A204.1 (cell line): ENCODE results near the gene FKBP8.
"Not testable (repeated sequence)": the region's sequence is repeated elsewhere in the genome, so short reads cannot be mapped to it uniquely, and the experiment has no call there.

Experiments
- FAIRE-seq: peaks from 2 replicates; lab custom pipeline; 2012; peaks lifted over from hg19 to GRCh38; lab: Jason Lieb, UNC

The FKBP8 gene

DNA sequence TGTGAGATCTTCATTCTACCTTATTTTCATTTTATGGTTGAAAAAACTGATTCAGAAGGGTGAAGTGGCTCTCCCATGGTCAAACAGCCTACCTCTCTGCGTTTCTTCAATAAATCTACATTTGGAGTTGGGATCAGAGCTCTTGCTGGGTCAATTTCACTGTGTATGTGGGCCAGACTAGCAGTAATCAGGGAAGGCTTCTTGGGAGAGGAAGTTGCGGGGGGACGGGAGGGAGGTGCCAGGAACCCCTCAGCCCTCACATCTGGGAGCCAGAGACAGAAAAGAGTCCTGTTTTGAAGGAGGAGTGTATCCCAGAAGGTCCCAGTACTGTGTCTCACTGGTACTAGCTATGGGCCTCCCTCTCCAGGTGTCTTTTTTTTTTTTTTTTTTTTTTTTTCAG lies 15.2 kb upstream of the FKBP8 start:
- FAIRE-seq: no peak

DNA sequence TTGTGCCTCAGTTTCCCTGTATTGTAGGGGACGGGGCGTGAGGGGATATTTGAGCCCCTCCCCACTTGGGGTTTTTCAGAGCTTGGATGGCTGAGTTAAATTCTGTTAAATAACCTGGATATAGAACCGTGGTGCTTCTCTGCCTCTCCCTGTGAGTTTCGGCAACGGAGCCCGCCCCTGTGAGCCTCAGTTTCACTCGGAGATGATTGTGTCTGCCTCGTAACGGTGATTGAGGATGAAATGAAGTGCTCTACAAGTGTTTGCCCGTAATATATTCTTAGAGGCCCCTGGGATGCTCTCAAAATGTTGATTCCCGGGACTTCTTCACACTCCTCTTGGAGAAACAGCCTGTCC lies 14.8 kb upstream of the FKBP8 start:
- FAIRE-seq: no peak

DNA sequence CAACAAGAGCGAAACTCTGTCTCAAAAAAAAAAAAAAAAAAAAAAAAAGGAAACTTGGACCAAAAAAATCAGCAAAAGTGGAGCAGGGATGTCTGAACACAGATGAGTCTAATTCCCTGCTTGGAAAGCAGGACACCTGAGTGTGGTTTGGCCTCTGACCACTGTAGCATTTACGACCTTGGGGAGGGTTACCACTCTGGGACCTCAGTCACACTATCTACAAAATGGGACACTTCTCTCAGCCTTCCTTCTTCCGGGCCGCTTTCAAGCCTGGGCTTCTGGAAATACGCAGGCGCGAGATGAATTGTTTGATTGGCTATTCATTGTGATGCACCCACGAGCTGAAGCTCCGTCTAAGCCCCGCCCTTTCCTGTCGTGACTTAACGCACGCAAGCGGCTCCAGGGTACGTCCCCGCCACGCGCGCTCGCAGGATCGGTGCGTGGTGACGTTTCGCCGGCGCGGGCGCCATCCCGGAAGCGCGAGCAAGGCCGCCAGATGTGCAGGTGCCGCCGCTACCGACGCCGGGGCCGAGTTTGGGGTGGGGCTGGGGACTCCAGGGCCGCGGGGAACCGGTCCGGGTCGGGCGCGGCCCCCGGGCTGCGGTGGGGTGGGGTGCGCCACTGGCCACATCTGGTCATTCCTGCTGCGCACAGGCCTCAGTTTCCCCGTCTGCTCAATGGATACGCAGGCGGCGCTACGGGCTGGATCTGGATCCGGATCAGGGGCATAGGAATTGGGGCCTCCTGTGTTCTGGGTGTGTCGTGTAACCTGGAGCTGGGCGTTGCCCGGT lies 14.2 kb upstream of the FKBP8 start, which contains the start of gene KXD1:
TSS of gene KXD1 (plus strand) at position 460 of the 791 bp plus-strand sequence. CDS start 4,187 bp downstream, outside the sequence.
- peak; percentile 98 for FAIRE-seq

DNA sequence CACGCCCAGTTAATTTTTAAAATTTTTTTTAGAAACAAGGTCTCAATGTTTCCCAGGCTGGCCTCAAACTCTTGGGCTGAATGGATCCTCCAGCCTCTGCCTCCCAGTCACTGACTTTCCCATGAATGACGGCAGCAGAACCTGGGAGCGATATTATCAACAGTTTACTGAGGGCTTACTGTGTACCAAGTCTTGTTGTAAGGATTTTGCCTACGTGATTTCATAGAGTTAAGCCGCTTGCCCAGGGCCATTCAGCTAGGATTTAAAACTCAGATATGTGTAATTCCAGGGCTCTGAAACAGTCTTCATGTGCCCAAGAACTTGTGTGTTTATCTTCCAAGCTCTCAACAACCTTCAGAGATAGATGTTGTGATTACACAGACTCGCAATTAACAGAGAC lies 8.3 kb upstream of the FKBP8 start:
- FAIRE-seq: no peak

DNA sequence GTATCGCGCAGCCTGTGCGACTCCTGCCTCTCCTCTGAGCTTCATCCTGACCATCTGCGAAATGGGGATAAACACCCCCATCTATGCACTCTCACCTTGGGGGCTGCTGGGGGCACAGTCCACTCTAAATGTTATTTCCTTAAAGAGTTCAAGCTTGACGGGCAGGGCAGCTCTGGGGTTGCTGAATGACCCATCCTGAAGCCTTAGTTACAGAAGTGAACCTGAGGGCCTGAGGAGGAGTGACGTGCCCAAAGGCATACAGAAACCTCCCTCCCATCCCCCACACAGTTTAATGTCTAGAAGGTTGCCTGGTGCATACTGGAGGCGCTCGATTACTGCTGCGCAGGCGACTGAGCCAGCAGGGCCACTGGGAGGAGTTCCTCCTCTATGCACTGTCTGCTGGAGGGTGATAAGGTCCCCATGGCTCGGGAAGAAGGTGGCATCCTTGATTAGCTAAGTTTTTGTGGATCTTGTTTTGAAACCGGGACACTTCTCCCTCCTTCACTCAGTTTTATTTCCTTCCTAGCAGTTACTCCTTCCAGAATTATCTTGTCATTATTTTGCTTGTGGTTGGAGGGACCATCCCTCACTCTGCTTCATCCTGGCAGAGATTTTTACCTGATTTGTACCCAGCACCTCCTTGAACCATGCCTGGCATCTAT lies 572 bp upstream of the FKBP8 start:
- FAIRE-seq: no peak

DNA sequence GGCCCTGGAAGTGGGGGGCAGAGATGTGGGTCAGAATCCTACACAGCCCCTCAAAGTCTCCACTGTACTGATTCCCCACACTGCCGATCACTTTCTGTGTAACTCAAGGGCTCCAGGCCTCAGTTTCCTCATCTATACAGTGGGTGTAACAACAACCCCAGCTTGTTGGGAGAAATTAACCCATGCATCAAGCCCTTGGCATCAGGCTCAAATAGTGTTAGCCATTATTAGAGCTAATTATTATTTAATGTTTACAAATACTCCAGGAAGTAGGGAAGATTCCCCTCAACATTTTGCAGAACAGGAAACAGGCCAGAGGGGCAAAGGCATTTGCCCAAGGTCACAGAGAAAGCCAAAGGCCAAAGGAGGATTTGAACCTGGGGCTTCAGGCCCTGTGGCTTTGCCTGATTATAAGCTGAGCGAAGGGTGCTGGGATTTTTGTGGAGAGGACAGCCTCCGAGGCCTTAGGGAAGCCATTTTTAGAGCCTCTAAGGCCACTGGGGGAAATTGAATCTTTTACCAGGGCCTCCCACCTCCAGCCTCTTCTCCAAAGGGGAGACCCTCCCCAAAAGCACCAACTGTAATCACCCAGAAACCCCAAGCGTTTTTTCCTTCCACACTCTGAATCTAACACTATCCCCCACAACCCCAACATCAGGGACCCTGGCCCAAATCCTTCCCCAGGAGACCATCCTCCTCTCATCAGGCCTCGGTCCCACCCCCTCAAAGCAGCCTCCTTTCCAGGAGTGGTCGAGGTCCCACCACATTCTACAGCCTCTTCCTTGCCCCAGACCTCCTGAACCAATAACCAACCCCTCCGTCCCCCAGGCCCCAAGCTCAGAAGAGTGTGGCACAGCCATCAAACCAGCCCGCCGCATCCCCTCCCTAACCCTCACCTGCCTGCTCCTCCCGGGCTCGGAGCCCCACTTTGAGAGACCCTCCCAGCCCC lies 1.1 kb downstream of the FKBP8 start:
- FAIRE-seq: no peak

DNA sequence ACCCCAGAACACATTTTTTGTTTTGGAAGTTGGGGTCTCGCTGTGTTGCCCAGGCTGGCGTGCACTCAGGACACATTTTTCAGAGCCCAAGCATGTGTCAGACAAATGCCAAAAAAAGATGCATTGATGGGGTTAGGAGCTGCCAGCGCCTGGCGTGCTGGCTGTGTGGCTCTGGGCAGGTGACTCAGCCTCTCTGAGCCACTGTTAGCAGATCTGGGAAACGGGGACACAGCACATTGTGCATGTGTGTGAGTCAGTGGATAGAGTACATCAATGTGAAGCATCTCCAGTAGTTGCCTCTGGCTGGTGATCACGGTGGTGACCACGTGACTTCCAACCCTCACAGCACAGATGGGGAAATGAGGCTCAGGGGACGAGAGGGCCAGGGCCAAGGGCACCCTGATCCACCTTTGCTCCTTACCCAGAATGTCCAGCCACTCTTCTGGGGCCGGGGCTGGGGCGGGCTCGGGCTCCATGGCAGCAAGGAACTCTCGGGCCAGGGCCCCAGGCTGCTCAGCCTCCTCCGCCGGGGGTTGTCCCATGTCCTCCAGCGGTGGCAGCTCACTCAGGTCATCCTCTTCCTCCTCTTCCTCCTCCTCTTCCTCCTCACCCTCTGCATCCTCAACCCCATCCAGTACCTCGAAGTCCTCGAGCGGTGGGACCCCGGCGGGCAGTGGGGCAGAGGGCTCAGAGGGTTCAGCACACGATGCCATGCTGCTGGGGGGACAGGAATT lies 1.9 kb downstream of the FKBP8 start:
- FAIRE-seq: no peak

DNA sequence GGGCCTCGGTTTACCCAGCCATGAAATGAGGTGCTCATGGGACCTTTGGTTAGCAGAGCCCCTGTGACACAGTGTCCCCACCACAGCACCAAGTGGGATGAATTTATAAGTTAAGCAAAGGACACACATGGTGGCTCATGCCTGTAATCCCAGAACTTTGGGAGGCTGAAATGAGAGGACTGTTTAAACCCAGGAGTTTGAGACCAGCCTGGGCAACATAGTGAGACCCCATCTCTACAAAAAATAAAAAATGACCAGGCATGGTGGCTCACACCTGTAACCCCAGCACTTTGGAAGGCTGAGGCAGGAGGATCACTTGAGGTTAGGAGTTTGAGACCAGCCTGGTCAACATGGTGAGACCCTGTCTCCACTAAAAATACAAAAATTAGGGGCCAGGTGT lies 3.2 kb downstream of the FKBP8 start:
- not testable (repeated sequence) for FAIRE-seq

DNA sequence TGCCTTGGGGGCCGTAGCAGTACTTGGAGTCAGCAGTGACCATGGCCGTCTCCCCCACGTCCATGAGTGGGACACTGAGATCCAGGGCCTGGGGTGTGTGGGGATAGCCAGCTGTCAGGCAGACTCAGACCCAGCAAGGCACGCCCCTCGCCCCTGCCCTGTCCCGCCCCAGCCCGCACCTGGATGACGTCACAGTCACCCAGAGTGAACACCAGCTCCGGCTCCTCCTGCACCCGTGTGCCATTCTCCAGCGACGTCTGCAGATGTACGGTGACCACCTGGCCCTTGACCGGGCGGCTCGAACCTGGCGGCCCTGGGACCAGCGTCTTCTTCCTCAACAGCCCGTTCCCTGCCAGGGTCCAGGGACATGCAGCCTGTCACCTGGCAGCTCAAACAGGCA lies 4.0 kb downstream of the FKBP8 start:
- FAIRE-seq: no peak

DNA sequence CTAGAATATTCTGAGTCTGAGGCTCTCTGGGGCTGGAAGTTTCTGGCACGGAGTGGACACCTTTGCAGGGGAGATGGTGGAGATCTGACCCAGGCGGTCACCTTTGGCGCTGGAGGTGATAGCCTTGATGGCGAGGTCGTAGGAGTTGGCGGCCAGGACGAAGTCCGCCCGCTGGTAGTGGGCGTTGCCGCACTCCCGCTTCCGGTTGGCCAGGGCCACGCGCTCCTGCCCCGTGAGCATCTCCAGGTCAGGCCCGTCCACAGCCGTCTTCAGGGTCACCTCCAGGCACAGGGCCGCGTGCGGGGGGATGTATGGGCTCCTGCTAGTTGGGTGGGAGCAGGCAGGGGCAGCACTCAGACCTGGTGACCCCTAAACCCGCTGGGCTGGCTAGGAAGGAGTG lies 5.3 kb downstream of the FKBP8 start:
- no peak for FAIRE-seq

DNA sequence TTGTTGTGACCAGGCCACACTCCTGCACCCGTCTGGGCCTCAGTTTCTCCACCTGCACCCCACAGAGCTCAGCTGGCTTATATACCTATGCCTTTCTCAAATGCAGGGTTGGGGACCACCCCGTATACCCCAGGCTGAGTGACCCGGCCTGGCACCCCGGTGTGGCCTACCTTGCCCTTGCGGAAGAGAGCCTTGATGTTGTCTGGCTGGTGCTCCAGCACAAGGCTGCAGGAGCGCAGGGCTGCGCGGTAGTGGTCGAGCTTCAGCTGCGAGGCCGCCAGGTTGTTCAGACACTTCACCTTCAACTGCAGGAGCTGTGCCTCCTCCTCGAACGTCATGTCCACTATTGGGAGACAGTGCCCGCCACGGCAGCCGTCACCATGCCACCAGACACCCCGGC lies 5.9 kb downstream of the FKBP8 start:
- FAIRE-seq: no peak

DNA sequence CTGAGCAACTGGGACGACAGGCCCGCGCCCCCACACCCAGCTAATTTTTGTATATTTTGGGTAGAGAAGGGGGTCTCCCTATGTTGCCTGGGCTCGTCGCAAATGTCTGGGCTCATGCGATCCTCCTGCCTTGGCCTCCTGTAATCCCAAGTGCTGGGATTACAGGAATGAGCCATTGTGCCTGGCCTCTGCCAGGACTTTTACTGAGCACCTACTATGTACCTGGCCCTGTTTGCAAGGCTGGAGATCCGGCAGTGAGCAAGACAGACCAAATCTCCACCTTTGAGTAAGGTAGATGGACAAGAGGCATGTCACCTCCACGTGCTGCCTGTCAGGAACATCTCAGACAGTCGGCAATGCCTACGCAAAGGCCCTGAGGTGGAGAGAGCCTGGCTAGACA lies 6.9 kb downstream of the FKBP8 start:
- FAIRE-seq: no peak

DNA sequence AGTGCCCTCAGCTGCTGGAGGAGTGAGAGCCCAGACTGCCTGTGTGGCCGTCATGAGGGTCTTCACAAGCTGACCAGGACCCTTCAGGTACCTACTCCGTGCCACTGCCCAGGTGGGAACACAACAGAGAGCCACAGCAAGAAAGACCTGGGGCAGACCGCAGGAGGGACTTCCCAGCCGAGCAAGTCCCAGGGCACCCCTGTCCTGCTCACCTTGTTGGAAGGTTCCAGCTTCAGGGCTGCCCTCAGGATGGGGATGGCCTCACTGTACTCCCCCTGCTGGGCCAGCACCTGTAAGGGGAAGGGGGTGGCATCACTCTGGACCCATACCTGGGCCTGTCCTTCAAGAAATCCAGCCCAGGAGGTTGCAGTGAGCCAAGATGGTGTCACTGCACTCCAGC lies 10.3 kb downstream of the FKBP8 start:
- FAIRE-seq: no peak

DNA sequence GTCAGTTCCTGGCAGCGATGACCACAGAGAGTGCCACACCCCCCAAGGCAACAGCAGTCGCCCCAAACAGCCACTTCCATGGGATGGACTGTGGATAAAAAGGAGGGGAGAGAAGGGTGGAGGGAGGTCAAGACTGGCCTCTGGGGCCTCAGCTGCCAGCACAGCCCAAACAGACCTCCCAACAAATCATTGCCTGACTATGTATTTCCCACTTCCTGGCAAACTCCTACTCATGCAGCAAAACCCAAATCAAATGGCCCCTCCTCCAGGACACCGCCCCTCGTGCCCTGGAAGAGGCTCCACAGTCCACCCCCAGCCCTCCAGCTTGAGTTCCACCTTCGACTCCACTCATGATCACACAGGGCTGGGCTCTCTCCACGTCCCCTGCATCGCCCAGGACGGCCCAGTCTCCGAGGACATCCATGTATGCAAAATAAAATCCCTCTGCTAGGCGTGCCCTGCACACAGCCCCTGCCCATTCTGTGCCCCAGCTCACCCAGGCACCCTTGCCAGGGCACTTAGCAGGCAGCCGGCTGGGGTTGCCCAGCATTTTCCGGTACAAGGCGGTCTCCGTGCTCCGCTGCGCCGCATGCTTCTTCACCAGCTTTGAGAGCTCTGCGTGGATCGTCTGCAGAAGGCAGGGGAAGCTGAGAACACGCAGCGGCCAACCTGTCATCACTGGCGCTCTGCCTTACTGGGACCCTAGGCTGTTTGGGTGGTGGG lies 11.0 kb downstream of the FKBP8 start:
- FAIRE-seq: no peak

DNA sequence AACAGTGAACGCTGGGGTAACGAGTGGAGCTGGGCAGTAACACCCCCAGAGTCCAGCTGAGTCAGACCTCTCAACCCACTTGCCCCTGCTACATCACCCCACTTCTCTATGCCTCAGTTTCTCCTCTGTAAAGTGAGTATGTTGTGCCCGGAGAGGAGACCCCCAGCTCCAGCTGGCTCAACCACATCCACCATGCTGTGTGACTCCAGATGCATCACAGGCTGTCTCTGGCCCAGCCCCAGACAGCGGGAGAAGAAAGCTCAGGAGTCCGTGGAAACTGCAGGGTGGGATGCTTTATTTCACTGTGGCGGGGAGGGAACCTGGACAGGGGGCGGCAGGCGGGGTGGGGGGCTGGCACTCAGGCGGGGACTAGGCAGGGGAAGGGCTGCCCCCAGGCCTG lies 11.9 kb downstream of the FKBP8 start:
- no peak for FAIRE-seq

DNA sequence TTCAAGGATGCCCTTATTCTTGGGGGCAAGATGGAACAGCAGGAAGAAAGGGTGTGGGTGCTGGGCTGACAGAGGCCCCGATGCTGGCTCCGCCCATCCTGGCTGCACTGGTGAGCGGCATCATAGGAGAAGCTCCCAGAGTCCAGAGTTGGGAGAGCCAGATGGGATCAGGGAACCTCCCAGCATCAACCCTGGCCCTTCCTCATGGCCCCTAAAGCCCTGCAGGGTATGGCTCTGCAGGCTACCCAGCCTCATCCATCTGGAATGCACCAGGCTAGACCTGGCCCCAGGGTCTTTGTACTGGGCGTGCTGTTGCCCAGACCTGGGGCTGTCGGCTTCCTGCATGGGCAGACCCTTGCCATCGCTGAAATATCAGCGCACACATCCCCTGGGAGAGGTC lies 13.6 kb downstream of the FKBP8 start:
- FAIRE-seq: no peak

DNA sequence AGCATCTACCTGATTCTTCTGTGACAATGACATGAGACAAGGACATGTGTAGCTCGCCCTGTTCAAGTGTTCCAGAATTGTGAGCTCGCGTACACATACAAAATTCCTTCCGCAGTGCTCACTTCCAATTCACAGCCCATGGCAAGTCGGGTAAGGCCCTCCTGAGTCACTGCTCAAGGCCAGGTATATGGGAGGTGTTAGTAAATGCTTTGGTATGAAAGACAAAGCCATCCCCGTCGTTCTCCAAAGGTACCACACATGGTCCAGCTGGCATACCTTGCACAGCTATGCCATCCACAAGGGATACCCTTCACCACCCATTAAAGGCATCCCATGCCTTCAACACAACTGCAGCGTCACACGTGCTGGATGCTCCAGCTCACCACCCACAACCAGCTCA lies 17.1 kb downstream of the FKBP8 start:
- FAIRE-seq: no peak

DNA sequence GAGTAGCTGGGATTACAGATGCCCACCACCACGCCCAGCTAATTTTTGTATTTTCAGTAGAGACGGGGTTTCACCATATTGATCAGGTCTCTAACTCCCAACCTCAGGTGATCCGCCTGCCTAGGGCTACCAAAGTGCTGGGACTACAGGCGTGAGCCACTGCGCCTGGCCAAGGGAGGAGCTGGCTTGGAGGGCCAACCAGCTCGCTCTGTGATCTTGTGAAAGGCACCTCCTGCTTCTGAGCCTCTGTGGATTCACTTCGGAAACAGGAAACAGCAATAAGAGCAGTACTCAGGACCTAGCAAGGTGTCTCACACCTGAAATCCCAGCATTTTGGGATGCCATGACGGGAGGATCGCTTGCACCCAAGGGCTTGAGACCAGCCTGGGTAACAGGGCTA lies 19.5 kb downstream of the FKBP8 start:
- no peak for FAIRE-seq

DNA sequence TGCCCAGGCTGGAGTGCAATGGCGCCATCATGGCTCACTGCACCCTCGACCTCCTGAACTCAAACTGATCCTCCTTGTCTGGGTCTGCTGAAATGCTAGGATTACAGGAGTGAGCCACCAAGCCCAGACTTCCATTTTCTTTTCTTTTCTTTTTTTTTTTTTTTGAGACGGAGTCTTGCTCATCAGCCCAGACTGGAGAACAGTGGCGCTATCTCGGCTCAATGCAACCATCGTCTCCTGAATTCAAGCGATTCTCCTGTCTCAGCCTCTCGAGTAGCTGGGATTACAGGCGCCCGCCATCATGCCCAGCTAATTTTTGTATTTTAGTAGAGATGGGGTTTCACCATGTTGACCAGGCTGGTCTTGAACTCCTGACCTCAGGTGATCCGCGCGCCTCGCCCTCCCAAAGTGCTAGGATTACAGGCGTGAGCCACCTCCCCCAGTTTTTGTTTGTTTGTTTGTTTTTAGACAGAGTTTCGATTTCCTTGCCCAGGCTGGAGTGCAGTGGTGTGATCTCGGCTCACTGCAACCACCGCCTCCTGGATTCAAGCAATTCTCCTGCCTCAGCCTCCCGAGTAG lies 20.4 kb downstream of the FKBP8 start:
- FAIRE-seq: not testable (repeated sequence)

DNA sequence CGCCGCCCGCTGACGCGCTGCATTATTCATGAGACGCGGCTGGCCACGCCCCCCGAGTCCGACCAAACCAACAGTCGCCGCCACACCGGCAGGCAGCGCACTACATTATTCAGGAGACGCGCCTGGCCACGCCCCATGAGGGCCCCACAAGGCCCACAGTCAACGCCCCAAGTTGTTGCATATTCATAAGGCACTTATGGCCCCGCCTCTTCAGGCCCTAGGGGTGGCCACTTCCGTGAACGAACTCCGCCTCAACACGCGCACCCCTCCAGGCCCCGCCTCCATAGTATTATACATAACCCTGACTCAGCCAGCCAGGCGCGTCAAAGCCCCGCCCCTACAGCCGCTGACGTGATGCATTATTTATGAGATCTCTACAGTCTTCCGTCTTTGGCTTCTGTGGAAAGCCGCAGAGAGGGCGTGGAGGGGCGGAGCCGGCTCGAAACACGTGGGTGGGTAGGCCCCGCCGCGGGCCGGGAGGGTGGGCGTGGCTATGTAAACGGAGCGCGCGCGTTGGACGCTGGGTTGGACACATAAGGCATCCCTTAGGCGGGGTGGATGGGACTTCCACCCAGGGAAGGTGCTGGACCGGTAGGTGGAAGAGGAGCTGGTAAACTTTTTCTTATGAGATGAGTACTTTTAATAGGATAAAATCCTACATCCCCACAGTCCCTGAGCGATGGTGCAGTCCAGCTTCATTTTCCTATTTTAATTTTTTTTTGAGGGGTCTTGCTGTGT lies 21.1 kb downstream of the FKBP8 start:
- peak; percentile 99 for FAIRE-seq
